ENCODE data around the gene ECSIT.
"Not testable (repeated sequence)": the region's sequence is repeated elsewhere in the genome, so short reads cannot be mapped to it uniquely, and the experiment has no call there.

The ECSIT gene

GRCh38 chr19:11475861-11476260, 53.1 kb downstream of the ECSIT start:
- no peak for DNase-seq (ENCODE audit: low read depth)

- DNase-seq (ENCODE audit: low read depth): not testable (repeated sequence)
These were observed 53.6 kb downstream of the ECSIT start for GRCh38 chr19:11475343-11475742.

- DNase-seq (ENCODE audit: low read depth): no peak
These were observed 55.2 kb downstream of the ECSIT start for GRCh38 chr19:11473725-11474124.

GRCh38 chr19:11468266-11468845, 60.6 kb downstream of the ECSIT start:
- not testable (repeated sequence) for DNase-seq (ENCODE audit: low read depth)

GRCh38 chr19:11465600-11465999, 63.3 kb downstream of the ECSIT start:
- no peak for DNase-seq (ENCODE audit: low read depth)

- no peak for DNase-seq (ENCODE audit: low read depth)
These were observed 64.3 kb downstream of the ECSIT start for GRCh38 chr19:11464333-11465265.

- no peak for DNase-seq (ENCODE audit: low read depth)
These were observed 65.5 kb downstream of the ECSIT start for GRCh38 chr19:11463391-11463790.

- DNase-seq (ENCODE audit: low read depth): no peak
These were observed 67.5 kb downstream of the ECSIT start for GRCh38 chr19:11461453-11461852.

GRCh38 chr19:11460207-11460606, 68.7 kb downstream of the ECSIT start:
- no peak for DNase-seq (ENCODE audit: low read depth)

- DNase-seq (ENCODE audit: low read depth): not testable (repeated sequence)
These were observed 70.0 kb downstream of the ECSIT start for GRCh38 chr19:11458912-11459311.

- no peak for DNase-seq (ENCODE audit: low read depth)
These were observed 70.6 kb downstream of the ECSIT start for GRCh38 chr19:11458236-11458900.

- DNase-seq (ENCODE audit: low read depth): no peak
These were observed 71.1 kb downstream of the ECSIT start for GRCh38 chr19:11457831-11458230.

- no peak for DNase-seq (ENCODE audit: low read depth)
These were observed 71.8 kb downstream of the ECSIT start for GRCh38 chr19:11457115-11457514.

- DNase-seq (ENCODE audit: low read depth): no peak
These were observed 72.3 kb downstream of the ECSIT start for GRCh38 chr19:11456659-11457058.
